IPS-18a (cell line): ENCODE results near the gene CXCL5.

Experiments
- H3K27ac ChIP-seq: one replicate; pipeline ENCODE4 v1.5.1; 2013; ENCODE audit warnings: low read length
- H3K27me3 ChIP-seq: one replicate; pipeline ENCODE4 v1.6.1; 2013; ENCODE audit warnings: mild to moderate bottlenecking, low read length; ENCODE audit not compliant: control insufficient read depth, insufficient read depth
- H3K36me3 ChIP-seq: one replicate; pipeline ENCODE4 v1.6.1; 2013; ENCODE audit warnings: low read depth, low read length; ENCODE audit not compliant: control insufficient read depth
- H3K4me1 ChIP-seq: one replicate; pipeline ENCODE4 v1.6.1; 2013; ENCODE audit warnings: low read depth, low read length; ENCODE audit not compliant: control insufficient read depth
- H3K4me3 ChIP-seq: one replicate; pipeline ENCODE4 v1.5.1; 2013; ENCODE audit warnings: low read length
- H3K9ac ChIP-seq: one replicate; pipeline ENCODE4 v1.6.1; 2013; ENCODE audit warnings: mild to moderate bottlenecking, low read length, moderate library complexity
- H3K9me3 ChIP-seq: one replicate; pipeline ENCODE4 v1.6.1; 2013; ENCODE audit warnings: low read depth, low read length; ENCODE audit not compliant: control insufficient read depth

CXCL5 gene

DNA sequence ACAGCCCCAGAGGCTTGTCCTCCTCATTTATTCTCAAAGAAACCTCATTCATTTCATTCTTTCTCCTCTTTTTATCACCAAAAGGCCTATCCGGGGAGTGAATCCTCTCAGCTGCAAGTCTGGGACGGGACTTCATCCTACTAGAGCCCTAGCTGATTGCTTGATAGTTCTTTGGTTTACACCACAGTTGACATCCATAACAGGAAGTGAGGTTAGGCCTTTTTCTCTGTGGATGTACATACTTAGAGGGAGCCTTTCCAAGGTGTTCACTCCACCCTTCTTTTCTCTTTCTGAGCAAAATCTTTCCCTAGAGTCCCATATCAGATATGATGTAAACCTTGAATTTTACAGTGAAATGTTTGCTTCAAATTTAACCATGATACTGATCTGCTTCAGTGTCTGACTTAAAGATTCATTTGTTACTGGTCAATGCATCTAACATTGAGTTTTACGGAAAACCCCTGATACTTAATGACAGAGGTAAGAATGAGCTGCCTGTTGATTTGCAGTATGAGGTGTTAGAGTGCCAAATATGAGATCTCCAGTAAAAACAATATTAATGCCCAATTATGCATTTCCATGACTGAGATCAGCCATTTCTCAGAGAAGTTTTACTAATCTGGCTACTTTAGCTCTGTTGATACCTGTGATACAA, 16.8 kb upstream of the CXCL5 start:
- H3K9ac ChIP-seq: no peak overlapping the region
- peaks cover 6% of the 10 kb centered on the region for H3K4me1 ChIP-seq
- H3K36me3 ChIP-seq: no peaks in the 10 kb centered on the region
- no peaks in the 10 kb centered on the region for H3K27me3 ChIP-seq
- H3K27ac ChIP-seq: no peak overlapping the region
- H3K9me3 ChIP-seq: no peaks in the 10 kb centered on the region
- no peak overlapping the region for H3K4me3 ChIP-seq

DNA sequence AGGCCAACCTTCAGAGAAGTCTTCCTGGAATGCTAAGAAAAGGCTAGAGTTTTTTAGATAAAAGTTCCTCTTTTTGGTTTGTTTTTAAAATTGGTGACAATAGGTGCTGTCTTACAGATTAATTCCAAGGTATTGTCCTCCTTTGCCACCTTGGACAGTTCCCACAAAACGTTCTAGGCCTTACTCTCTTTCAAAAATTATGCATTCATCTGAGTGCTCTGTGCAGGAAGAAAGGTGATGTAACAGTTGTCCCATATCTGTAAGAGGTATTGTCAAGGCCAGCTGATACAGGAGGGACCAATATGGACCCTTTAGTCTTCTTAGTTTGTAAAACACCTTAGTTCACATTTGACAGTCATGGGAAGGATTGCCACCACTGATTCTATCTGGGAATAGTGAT, 15.9 kb upstream of the CXCL5 start:
- Histone ChIP-seq H3K4me3 (no peak overlapping the region), H3K9ac (no peak overlapping the region), H3K27me3 (no peaks in the 10 kb centered on the region), H3K27ac (no peak overlapping the region), H3K36me3 (no peaks in the 10 kb centered on the region), H3K9me3 (no peaks in the 10 kb centered on the region), H3K4me1 (peaks cover 6% of the 10 kb centered on the region)

GRCh38 chr4:74013264-74013663, 14.8 kb upstream of the CXCL5 start:
- Histone ChIP-seq H3K36me3 (no peaks in the 10 kb centered on the region), H3K4me3 (no peak overlapping the region), H3K9me3 (no peaks in the 10 kb centered on the region), H3K27ac (no peak overlapping the region), H3K27me3 (no peaks in the 10 kb centered on the region), H3K9ac (no peak overlapping the region), H3K4me1 (peaks cover 6% of the 10 kb centered on the region)

DNA sequence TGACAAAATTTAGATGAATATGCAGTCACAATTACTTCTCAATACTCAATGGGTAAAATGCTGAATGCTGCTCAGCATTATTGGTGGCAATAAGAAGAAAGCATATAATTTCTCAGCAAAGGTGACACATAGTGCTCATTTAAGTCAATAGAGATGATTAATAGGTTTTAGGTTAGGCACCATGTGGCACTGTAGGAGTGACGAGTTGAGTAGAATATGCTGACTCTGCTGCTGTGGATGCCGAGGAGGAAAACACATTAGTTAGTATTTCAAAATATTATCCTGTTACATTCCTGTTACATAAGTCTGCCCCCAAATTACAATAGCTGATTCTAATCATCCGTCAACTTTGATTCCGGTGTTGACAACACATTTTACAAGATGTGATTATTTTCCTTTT, 13.7 kb upstream of the CXCL5 start:
- Histone ChIP-seq H3K36me3 (no peaks in the 10 kb centered on the region), H3K9ac (no peak overlapping the region), H3K27ac (no peak overlapping the region), H3K9me3 (no peaks in the 10 kb centered on the region), H3K4me3 (no peak overlapping the region), H3K4me1 (peaks cover 6% of the 10 kb centered on the region), H3K27me3 (no peaks in the 10 kb centered on the region)

- Histone ChIP-seq H3K9me3 (no peaks in the 10 kb centered on the region), H3K4me3 (no peak overlapping the region), H3K4me1 (peaks cover 4% of the 10 kb centered on the region), H3K27ac (no peak overlapping the region), H3K27me3 (no peaks in the 10 kb centered on the region), H3K36me3 (no peaks in the 10 kb centered on the region), H3K9ac (no peak overlapping the region)
These were observed 10.8 kb upstream of the CXCL5 start for GRCh38 chr4:74009307-74009706.

- H3K4me3 ChIP-seq: no peak overlapping the region
- H3K4me1 ChIP-seq: peaks cover 4% of the 10 kb centered on the region
- H3K9me3 ChIP-seq: no peaks in the 10 kb centered on the region
- H3K27me3 ChIP-seq: no peaks in the 10 kb centered on the region
- no peak overlapping the region for H3K27ac ChIP-seq
- no peak overlapping the region for H3K9ac ChIP-seq
- H3K36me3 ChIP-seq: no peaks in the 10 kb centered on the region
These were observed 7.6 kb upstream of the CXCL5 start for GRCh38 chr4:74006009-74006476.

- Histone ChIP-seq H3K4me1 (peaks cover 4% of the 10 kb centered on the region), H3K4me3 (no peak overlapping the region), H3K36me3 (no peaks in the 10 kb centered on the region), H3K27ac (no peak overlapping the region), H3K27me3 (no peaks in the 10 kb centered on the region), H3K9ac (no peak overlapping the region), H3K9me3 (no peaks in the 10 kb centered on the region)
These were observed 7.1 kb upstream of the CXCL5 start for GRCh38 chr4:74005528-74005927.

GRCh38 chr4:74004668-74005067, 6.2 kb upstream of the CXCL5 start:
- Histone ChIP-seq H3K36me3 (no peaks in the 10 kb centered on the region), H3K9ac (no peak overlapping the region), H3K9me3 (no peaks in the 10 kb centered on the region), H3K27ac (no peak overlapping the region), H3K4me3 (no peak overlapping the region), H3K27me3 (no peaks in the 10 kb centered on the region), H3K4me1 (peaks cover 4% of the 10 kb centered on the region)

- Histone ChIP-seq H3K4me3 (no peak overlapping the region), H3K9me3 (no peaks in the 10 kb centered on the region), H3K36me3 (no peaks in the 10 kb centered on the region), H3K9ac (no peak overlapping the region), H3K27ac (no peak overlapping the region), H3K4me1 (peaks cover 17% of the 10 kb centered on the region), H3K27me3 (peaks cover 3% of the 10 kb centered on the region)
These were observed 1.8 kb upstream of the CXCL5 start for GRCh38 chr4:74000301-74000700.

DNA sequence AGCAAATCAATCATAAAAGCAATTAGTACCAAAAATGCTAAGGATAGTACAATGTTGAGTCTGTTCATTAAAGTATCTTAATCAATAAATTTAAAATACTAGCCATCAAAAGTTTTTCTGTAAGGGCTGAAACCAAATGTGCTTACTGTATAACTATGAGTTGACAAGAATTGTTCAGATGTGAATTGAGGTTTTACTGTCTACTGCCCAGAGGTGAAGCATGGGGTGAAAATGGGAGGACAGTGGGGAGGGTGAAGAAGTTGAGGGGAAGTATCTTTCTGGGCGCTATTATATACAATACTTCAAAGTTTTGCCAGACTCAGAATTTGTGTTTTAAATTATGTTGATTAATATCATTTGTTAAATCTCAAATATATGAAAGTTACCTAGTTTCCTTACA, 6.4 kb downstream of the CXCL5 start:
- Histone ChIP-seq H3K9ac (no peak overlapping the region), H3K4me1 (peaks cover 12% of the 10 kb centered on the region), H3K9me3 (no peaks in the 10 kb centered on the region), H3K27ac (no peak overlapping the region), H3K36me3 (no peaks in the 10 kb centered on the region), H3K4me3 (no peak overlapping the region), H3K27me3 (no peaks in the 10 kb centered on the region)

GRCh38 chr4:73991742-73992000, 6.8 kb downstream of the CXCL5 start:
- Histone ChIP-seq H3K9ac (no peak overlapping the region), H3K9me3 (no peaks in the 10 kb centered on the region), H3K27ac (no peak overlapping the region), H3K4me3 (no peak overlapping the region), H3K4me1 (peaks cover 11% of the 10 kb centered on the region), H3K36me3 (no peaks in the 10 kb centered on the region), H3K27me3 (no peaks in the 10 kb centered on the region)

- Histone ChIP-seq H3K9ac (no peak overlapping the region), H3K27me3 (no peaks in the 10 kb centered on the region), H3K36me3 (no peaks in the 10 kb centered on the region), H3K27ac (no peak overlapping the region), H3K4me1 (peaks cover 13% of the 10 kb centered on the region), H3K4me3 (no peak overlapping the region), H3K9me3 (no peaks in the 10 kb centered on the region)
These were observed 7.3 kb downstream of the CXCL5 start for GRCh38 chr4:73990988-73991741.
